Inferior parietal cortex (tissue), 1 donor: ENCODE results near the gene STPG3.
A peak's percentile ranks its signal among the peaks of the same experiment; 100 is the strongest.

ENCODE experiments used
- DNase-seq: peaks from one replicate; pipeline ENCODE4 v3.0.0-alpha.2; 2016; ENCODE audit errors: extremely low spot score

STPG3 gene

GRCh38 chr9:137222190-137223077 lies 28.7 kb upstream of the STPG3 start, which contains the start of gene RNF208:
TSS of gene RNF208 (minus strand) at chr9:137222240. CDS start at chr9:137221212, 1,028 bp downstream.
- no peak for DNase-seq

DNA sequence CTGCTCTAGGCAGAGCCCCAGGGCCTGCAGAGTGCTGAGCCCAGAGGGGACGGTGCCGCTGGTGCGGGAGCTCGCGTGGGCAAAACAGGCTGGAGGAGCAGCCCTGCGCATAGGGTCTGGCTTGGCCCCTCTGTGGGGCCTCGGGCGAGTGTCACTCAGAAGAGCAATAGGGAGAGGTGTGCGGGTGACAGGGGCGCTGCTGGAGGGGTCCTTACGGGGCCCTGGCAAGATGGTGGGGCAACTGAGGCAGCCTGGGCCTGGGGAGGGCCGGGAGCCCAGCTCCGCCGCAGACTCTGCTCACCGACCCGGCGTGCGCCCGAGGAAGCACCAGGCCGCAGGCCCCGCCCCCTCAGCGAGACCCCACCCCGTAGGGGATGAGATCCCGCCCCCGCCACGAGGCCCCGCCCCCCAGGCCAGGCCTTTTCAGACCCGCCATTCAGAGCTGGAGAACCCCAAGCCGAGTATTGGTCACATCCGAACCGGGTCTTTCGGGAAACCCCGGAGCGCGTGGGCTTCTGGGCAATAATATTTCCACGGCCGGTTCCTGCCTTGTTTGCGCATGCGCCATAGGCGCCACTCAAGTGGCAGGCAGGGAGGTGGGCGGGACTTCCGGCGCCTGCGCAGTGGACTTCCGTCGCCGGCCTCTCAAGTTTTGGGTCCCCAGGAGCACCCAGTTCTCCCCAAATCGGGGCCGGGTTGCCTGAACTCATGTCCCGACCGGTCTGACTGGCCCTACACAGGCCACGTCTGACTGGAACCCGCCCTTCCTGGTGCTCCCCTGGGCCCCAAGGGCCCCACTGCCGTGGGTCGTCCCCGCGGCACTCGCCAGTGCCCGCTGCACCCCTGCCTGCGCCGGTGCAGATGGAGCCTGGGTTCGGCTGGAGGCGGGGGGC lies 27.8 kb upstream of the STPG3 start:
- peak; percentile 97 for DNase-seq

DNA sequence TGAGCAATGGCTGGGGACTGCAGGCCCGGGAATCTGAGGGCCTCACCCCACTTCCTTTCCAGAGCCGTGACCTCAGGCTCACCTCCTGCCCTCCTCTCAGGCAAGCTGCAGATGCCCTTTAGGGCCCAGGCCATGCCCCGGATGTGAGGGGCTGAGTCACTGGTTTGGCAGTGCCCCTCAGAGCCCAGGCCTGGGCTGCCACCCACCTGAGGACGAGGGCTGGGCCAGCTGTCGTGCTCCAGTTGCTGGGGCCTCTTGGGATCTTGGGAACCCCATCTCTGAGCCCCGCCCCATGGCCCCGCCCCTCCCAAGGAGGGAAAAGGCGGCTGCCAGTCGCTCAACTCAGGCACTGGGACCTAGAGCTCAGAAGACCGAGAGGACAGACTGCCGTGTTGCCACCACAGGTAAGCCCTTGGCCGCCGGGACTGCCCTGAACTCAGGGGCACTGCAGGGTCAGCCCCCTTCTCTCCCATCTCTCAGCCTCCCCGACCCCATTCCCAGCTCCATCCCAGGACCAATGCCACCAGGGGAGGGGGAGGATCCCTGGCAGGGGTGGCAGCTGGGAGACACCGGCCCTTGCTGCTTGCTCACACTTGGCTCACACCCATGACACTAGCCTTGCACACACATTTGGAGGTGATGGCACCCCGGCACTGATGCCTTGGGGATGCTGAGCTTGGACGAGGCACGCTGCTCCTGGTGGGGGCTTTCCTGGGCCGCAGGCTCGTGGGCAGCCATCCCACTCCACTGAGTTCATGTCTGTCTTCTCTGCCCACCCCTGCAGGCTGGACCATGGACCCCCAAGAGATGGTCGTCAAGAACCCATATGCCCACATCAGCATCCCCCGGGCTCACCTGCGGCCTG lies 26.0 kb upstream of the STPG3 start, which contains the start of gene CYSRT1:
Gene CYSRT1, plus strand, starts transcription at position 345 of the 865 bp plus-strand sequence. Its CDS starts 448 bp downstream, at position 793.
- DNase-seq: no peak

DNA sequence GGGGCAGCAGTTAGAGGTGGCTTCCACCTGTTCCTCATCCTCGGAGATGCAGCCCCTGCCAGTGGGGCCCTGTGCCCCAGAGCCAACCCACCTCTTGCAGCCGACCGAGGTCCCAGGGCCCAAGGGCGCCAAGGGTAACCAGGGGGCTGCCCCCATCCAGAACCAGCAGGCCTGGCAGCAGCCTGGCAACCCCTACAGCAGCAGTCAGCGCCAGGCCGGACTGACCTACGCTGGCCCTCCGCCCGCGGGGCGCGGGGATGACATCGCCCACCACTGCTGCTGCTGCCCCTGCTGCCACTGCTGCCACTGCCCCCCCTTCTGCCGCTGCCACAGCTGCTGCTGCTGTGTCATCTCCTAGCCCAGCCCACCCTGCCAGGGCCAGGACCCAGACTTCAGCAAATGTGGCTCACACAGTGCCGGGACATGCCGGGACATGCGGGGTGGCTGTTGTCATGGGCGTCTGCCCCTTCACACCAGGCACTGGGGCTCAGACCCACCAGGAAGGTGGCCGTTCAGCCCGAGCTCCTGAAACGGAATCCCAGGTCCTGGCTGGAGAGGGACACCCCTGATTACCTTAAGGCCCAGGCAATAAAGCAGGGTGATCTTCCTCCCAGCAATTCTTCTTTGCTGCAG lies 25.3 kb upstream of the STPG3 start:
- no peak for DNase-seq

DNA sequence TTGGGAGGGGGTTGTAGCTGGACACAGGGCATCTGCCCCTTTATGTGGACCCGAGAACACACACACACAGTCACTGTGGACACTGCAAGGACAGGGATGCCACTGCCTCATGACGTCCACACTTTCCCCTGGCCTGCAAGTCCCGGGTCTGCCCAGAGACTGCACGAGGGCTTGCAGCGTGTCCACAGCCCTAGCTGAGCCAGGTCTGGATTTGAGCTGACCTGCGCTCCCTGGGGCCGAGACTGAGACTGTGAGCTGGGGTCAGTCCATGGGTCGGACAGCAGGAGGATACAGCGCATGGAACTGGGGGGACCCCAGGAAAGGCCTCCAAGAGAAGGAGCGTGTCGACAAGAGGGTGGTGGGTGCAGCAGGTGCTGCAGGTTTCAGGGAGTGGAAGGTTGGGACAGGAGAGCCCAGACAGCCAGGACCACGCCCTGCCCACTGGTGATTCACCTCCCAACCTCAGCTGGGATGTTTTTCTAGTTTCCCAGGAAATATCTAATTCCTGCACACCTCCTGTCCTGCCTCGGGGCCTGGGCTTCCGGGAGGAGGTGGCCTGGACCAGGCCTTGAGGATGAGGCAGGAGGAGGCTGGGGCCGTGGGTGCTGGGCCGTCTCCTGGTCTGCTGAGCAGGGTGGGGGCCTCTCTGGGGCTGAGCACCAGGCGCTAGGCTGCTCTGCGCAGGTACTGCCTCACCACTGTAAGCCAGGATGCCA lies 24.6 kb upstream of the STPG3 start:
- no peak for DNase-seq

GRCh38 chr9:137227054-137227852 lies 23.8 kb upstream of the STPG3 start, which contains the start of gene RNF224:
TSS of gene RNF224 (plus strand) at chr9:137227502. CDS start at chr9:137228336, 834 bp downstream.
- peak; percentile 68 for DNase-seq

- DNase-seq: no peak
These were observed 23.1 kb upstream of the STPG3 start for GRCh38 chr9:137227853-137228505.

DNA sequence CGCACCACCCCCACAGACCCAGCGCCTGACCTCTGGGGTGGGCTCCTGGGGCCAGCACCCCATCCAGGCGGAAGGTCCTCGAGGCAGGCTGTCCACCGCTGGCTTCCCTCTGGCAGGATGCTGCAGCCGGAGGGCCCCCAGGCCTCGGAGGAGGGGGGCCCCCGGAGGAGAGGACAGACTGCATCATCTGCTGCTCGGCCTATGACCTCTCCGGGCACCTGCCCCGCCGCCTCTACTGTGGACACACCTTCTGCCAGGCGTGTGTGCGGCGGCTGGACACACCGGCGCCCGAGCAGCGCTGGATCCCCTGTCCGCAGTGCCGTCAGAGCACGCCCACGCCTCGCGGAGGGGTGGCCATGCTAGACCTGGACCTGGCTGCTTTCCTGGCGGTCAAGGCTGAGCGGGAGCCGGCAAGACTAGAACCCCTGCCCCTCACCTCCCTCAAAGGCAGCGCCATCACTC lies 22.5 kb upstream of the STPG3 start:
- DNase-seq: no peak

DNA sequence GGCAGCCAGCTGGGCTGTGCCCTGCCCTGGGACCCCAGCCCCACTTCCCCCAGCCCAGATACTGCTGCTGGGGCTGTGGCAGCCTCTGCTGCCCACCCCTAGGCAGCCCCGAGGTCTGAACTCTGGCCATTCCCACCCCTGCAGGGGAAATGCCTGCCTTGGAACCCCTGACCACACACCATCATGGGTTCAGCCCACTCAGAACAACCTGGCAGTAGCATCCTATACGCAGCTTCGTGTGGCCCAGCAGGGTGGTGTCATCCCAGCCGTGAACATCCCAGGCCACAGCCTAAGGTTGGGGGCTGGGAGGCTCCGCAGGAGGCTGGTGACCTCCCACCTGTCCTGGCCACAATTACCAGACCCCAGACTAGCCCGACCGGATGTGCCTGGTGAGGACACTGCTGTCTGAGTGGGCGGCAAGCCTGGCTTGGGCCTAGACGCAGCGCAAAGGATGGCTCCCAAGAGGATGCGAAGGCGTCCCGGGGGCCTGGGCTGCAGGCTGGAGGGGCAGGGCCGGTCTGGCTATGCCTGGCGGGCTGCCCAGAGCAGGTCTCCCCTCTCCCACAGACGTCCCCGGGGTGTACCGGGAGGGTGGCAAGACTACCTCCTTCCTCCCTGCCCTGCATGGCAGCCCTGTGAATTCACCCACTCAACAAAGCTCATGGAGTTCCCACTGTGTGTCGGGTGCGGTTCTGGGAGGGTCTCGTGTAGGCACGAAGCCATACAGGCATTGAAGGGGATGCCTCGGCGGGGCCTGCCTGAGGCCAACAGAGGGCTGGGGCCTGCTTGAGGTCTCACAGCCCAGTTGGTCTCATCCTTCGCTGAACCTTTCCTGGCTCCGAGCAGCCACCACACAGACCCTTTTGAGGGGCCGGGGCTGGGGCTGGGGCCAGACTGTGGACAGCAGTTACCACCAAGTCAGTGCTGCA lies 21.9 kb upstream of the STPG3 start:
- no peak for DNase-seq

GRCh38 chr9:137229903-137230704 lies 21.0 kb upstream of the STPG3 start:
- DNase-seq: no peak

- DNase-seq: no peak
These were observed 20.2 kb upstream of the STPG3 start, which contains the start of gene SLC34A3 for GRCh38 chr9:137230705-137231371. TSS of gene SLC34A3 (plus strand) at chr9:137230901. CDS start at chr9:137231703, 802 bp downstream.

GRCh38 chr9:137231372-137232039 lies 19.6 kb upstream of the STPG3 start:
- no peak for DNase-seq

DNA sequence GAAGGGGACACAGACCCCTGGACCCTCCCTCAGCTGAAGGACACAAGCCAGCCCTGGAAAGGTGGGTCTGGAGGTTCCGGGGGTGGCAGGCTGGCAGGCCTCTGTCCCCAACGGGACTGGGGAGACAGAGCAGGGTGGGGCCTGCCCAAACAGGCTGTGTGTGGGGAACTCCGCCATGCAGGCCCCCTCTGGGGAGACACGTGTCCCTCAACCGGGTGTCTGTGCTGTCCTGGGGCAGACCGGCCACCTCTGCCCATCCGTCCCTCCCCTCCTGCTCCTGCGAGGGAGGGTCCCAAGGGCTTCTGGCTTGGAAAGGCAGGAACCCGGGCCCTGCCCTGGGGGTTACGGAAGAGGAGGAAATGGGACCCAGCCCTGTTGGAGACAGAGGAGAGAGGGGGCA lies 19.0 kb upstream of the STPG3 start:
- no peak for DNase-seq

- DNase-seq: no peak
These were observed 18.6 kb upstream of the STPG3 start for GRCh38 chr9:137232510-137232909.
